SK-N-SH treated with all-trans-retinoic acid at 6 μM for 48 hours (cell line): ENCODE measurements around the gene TAGLN2.
A peak's percentile ranks its signal among the peaks of the same experiment; 100 is the strongest.

ENCODE experiments used
- ATAC-seq: fragments of 200-7000 bp; cut with Tn5 transposase; 3 replicates; pipeline ENCODE4 v1.9.1; 2020; ENCODE audit warnings: mild to moderate bottlenecking, moderate library complexity
- ARNTL ChIP-seq: fragments of 450-650 bp; formaldehyde crosslinking; IDR thresholded peaks from 2 replicates; pipeline ENCODE4 v1.5.0; 2020; ENCODE audit warnings: low read depth, mild to moderate bottlenecking, moderate library complexity, borderline replicate concordance
- BACH2 ChIP-seq: fragments of 250-450 bp; sonication (Bioruptor Pico); IDR thresholded peaks from 2 replicates; pipeline ENCODE4 v1.9.0; 2021; ENCODE audit warnings: mild to moderate bottlenecking, borderline replicate concordance
- CSDC2 ChIP-seq: fragments of 250-450 bp; sonication (Bioruptor Pico); IDR thresholded peaks from 2 replicates; pipeline ENCODE4 v1.5.0; 2020; ENCODE audit warnings: mild to moderate bottlenecking, moderate library complexity
- ESRRG ChIP-seq: fragments of 250-450 bp; sonication (Bioruptor Pico); IDR thresholded peaks from 2 replicates; pipeline ENCODE4 v1.6.1; 2021; ENCODE audit warnings: mild to moderate bottlenecking
- GLIS3 ChIP-seq: fragments of 250-450 bp; sonication (Bioruptor Pico); IDR thresholded peaks from 2 replicates; pipeline ENCODE4 v1.5.0; 2020; ENCODE audit warnings: mild to moderate bottlenecking, moderate library complexity
- ISL1 ChIP-seq: fragments of 250-450 bp; sonication (Bioruptor Pico); IDR thresholded peaks from 2 replicates; pipeline ENCODE4 v2.1.2; 2022; ENCODE audit warnings: mild to moderate bottlenecking, moderate library complexity
- OSR1 ChIP-seq: fragments of 250-450 bp; sonication (Bioruptor Pico); IDR thresholded peaks from 2 replicates; pipeline ENCODE4 v1.8.0; 2022; ENCODE audit warnings: moderate library complexity, mild to moderate bottlenecking, inconsistent platforms
- PPARA ChIP-seq: fragments of 250-450 bp; sonication (Bioruptor Pico); IDR thresholded peaks from 2 replicates; pipeline ENCODE4 v1.5.0; 2020; ENCODE audit warnings: mild to moderate bottlenecking, borderline replicate concordance
- RARB ChIP-seq: fragments of 250-450 bp; sonication (Bioruptor Pico); IDR thresholded peaks from 2 replicates; pipeline ENCODE4 v1.8.0; 2021; ENCODE audit warnings: mild to moderate bottlenecking, moderate library complexity
- SNAI2 ChIP-seq: fragments of 250-450 bp; sonication (Bioruptor Pico); IDR thresholded peaks from 2 replicates; pipeline ENCODE4 v1.5.0; 2020; ENCODE audit warnings: mild to moderate bottlenecking, moderate library complexity
- TCF4 ChIP-seq: fragments of 250-450 bp; sonication (Bioruptor Pico); IDR thresholded peaks from 2 replicates; pipeline ENCODE4 v1.8.0; 2021; ENCODE audit warnings: mild to moderate bottlenecking, moderate library complexity, borderline replicate concordance
- TOX ChIP-seq: fragments of 250-450 bp; sonication (Bioruptor Pico); IDR thresholded peaks from 2 replicates; pipeline ENCODE4 v1.8.0; 2021; ENCODE audit warnings: mild to moderate bottlenecking, moderate library complexity, borderline replicate concordance
- TSHZ2 ChIP-seq: fragments of 250-450 bp; sonication (Bioruptor Pico); IDR thresholded peaks from 2 replicates; pipeline ENCODE4 v1.5.0; 2020; ENCODE audit warnings: mild to moderate bottlenecking, moderate library complexity
- ZC3H10 ChIP-seq: fragments of 250-450 bp; sonication (Bioruptor Pico); IDR thresholded peaks from 2 replicates; pipeline ENCODE4 v1.5.1; 2021; ENCODE audit warnings: mild to moderate bottlenecking, moderate library complexity
- ZFP3 ChIP-seq: fragments of 250-450 bp; sonication (Bioruptor Pico); IDR thresholded peaks from 2 replicates; pipeline ENCODE4 v1.5.0; 2020; ENCODE audit warnings: mild to moderate bottlenecking, moderate library complexity
- ZNF565 ChIP-seq: fragments of 450-650 bp; formaldehyde crosslinking; conservative IDR thresholded peaks from 2 replicates; pipeline ENCODE4 v1.5.0; 2020; ENCODE audit warnings: low read depth, mild to moderate bottlenecking, moderate library complexity
- ZNF8 ChIP-seq: fragments of 450-650 bp; formaldehyde crosslinking; IDR thresholded peaks from 2 replicates; pipeline ENCODE4 v1.5.0; 2020; ENCODE audit warnings: mild to moderate bottlenecking, moderate library complexity
- TF ChIP-seq, protein P1 (sequence below): fragments of 250-450 bp; sonication (Bioruptor Pico); IDR thresholded peaks from 2 replicates; pipeline ENCODE4 v1.5.1; 2020; ENCODE audit warnings: low read depth, mild to moderate bottlenecking, moderate library complexity
- TF ChIP-seq, protein P2 (sequence below): fragments of 250-450 bp; sonication (Bioruptor Pico); IDR thresholded peaks from 2 replicates; pipeline ENCODE4 v1.5.1; 2021; ENCODE audit warnings: mild to moderate bottlenecking, moderate library complexity

TAGLN2 gene

GRCh38 chr1:159928491-159929050 is 3.3 kb upstream of the TAGLN2 start:
- TF ChIP-seq TOX (CRISPR knock-in tag) (no peak), ZC3H10 (no peak), ARNTL (CRISPR knock-in tag) (no peak), OSR1 (no peak), CSDC2 (CRISPR knock-in tag) (no peak), BACH2 (no peak), TCF4 (no peak), TSHZ2 (CRISPR knock-in tag) (no peak), GLIS3 (CRISPR knock-in tag) (no peak), PPARA (CRISPR knock-in tag) (no peak), ZNF8 (CRISPR knock-in tag) (no peak), ESRRG (CRISPR knock-in tag) (no peak), ISL1 (CRISPR knock-in tag) (no peak), RARB (no peak)
- TF ChIP-seq, protein P1, sequence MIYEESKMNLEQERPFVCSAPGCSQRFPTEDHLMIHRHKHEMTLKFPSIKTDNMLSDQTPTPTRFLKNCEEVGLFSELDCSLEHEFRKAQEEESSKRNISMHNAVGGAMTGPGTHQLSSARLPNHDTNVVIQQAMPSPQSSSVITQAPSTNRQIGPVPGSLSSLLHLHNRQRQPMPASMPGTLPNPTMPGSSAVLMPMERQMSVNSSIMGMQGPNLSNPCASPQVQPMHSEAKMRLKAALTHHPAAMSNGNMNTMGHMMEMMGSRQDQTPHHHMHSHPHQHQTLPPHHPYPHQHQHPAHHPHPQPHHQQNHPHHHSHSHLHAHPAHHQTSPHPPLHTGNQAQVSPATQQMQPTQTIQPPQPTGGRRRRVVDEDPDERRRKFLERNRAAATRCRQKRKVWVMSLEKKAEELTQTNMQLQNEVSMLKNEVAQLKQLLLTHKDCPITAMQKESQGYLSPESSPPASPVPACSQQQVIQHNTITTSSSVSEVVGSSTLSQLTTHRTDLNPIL (CRISPR knock-in tag): no peak
- no peak for ATAC-seq

DNA sequence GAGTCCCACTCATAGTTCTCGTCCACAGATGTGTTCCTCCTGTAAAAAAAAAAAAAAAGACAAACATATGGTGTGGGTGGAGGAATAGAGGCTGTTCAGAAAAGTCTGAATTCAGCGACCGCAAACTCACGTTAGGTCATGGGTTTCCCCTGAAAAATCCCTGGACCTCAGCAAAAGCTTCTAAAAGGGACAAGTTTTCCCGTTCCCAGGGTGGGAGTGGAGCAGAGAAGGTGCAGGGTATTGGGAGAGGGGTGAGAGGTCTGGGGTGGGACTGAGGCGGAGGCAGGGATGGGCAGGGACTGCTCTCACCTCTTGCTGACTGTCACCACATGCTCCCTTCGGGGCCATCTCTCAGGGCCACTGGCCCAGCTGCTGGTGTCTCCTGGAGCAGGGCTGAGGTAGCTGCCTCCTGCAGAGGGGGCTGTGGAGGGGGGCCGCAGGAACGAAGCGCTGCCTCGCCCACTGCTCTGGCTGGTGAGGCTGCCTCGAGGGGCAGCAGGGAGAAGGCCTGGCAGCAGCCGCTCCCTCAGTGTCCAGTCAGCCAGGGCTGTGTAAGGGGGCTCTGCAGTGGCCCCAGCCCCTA is 2.6 kb upstream of the TAGLN2 start:
- no peak for ATAC-seq
- TF ChIP-seq, protein P1 (CRISPR knock-in tag): no peak
- TF ChIP-seq ZFP3 (CRISPR knock-in tag): no peak
- TF ChIP-seq ISL1 (CRISPR knock-in tag): no peak
- TF ChIP-seq ESRRG (CRISPR knock-in tag): no peak
- TF ChIP-seq OSR1: no peak
- TF ChIP-seq GLIS3 (CRISPR knock-in tag): no peak

DNA sequence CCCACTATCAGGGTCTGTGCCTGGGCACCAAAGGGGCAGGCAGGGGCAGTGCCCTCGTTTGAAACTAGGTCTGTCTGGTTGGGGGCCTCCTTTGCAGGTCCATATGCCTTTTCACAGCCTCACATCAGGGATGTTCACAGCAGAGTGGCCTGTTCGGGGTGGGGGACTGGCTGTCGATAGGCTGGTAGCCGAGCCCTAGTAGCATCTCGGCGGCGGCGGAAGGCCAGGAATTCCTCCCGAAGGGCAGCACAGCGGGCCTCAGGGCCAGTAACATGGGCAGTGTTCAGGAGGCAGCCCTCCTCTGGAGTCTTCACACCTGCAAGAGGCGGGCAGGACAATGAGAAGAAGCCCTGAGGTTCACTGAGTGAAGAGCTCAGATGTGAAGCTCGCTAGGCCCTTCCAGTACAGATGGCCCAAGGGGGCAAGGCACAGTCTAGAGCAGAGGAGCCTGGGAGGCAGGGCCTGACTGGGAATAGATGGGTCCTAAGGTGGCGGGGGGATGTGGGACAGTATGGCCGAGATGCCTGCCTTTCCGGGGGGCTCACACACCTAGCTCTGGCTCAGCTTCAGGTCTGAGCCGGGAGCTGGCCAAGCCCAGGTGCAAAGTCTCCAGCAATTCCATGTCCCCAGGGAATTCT is 2.0 kb upstream of the TAGLN2 start:
- TF ChIP-seq OSR1 (no peak), TSHZ2 (CRISPR knock-in tag) (no peak), PPARA (CRISPR knock-in tag) (no peak), ZC3H10 (no peak), ARNTL (CRISPR knock-in tag) (no peak)
- no peak for ATAC-seq

DNA sequence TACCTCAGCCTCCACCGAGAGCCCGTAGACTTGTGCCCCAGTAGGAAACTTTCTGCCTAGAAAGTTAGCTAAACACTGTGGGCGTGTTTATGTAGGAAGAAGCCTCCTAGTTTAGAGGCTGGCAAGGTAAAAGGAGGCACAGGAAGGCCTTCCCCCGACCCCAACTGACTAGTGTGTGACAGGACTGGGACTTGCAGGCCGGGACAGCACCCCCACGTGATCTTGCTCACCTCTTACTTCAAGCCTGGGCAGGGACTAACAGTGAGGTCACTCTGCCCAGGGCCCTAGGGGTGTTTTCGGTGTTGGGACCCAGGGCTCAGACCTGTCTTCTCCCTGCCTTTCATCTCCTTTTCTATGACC is 392 bp upstream of the TAGLN2 start:
- peak; percentile 2 for ATAC-seq
- no peak for TF ChIP-seq BACH2
- TF ChIP-seq ZNF8 (CRISPR knock-in tag): no peak
- no peak for TF ChIP-seq TCF4
- TF ChIP-seq PPARA (CRISPR knock-in tag): no peak
- no peak for TF ChIP-seq ZFP3 (CRISPR knock-in tag)
- TF ChIP-seq TSHZ2 (CRISPR knock-in tag): no peak
- TF ChIP-seq ISL1 (CRISPR knock-in tag): no peak
- TF ChIP-seq, protein P1 (CRISPR knock-in tag): no peak
- TF ChIP-seq CSDC2 (CRISPR knock-in tag): no peak
- no peak for TF ChIP-seq SNAI2 (CRISPR knock-in tag)
- TF ChIP-seq RARB: no peak
- TF ChIP-seq ZNF565 (CRISPR knock-in tag): no peak
- TF ChIP-seq, protein P2, sequence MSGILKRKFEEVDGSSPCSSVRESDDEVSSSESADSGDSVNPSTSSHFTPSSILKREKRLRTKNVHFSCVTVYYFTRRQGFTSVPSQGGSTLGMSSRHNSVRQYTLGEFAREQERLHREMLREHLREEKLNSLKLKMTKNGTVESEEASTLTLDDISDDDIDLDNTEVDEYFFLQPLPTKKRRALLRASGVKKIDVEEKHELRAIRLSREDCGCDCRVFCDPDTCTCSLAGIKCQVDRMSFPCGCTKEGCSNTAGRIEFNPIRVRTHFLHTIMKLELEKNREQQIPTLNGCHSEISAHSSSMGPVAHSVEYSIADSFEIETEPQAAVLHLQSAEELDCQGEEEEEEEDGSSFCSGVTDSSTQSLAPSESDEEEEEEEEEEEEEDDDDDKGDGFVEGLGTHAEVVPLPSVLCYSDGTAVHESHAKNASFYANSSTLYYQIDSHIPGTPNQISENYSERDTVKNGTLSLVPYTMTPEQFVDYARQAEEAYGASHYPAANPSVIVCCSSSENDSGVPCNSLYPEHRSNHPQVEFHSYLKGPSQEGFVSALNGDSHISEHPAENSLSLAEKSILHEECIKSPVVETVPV (CRISPR knock-in tag): no peak
